ENCODE data around the gene RAB40B. TPM values are rescaled to one million over a fixed set of nuclear protein-coding genes. Genes with fewer than 3 reads are reported as not detected.

RAB40B gene
- total RNA-seq, 2 experiments from 2014 or later, result 1.6 to 2.0 TPM

DNA sequence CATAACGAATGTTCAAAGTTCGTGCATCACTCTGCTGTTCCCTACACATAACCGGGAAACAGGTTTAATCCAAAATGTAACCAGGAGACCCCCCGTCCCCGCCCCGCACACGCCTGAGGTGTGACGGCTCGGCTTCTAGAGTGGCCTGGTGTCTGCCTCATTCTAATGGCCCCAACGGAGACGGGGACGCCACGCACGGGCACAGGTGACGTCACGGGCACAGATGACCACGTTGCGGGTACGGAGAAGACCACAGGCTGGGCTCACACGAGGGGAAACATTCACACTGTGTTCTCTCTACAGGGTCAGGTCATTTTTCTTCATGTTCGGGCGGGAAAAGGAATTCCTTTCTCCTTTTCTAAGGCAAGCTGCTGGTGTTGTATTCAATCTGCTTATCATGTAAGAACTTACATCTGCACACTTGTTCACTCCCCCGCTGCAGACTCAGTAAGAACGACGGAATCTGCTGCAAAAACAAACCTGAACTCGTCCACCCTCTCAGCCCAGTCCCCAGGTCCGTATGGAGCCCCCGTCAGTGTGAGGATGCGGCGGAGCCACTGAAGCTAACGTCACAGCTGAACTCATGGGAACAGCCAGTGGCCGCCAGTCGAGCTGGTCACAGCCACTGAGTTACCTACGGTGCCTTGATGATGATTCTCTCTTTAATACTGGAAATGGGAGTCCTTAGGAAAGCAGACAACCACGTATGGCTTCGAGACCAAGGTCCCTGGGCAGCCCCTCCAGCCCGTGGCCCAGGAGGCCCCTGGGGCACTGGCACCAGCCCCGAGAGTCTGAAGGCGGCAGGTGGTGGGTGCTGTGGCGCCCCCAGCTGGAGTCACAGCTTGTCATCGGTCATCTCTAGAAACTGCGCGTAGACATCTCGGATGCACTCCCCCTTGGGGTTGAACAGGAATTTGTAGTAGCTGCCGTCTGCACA is 83.1 kb downstream of the RAB40B start:
- Histone ChIP-seq H3K4me1 (ENCODE audit: insufficient read depth, low read length) (no peaks in the 10 kb centered on the region), H3K36me3 (ENCODE audit: insufficient read depth, low read length) (peaks cover 62% of the 10 kb centered on the region), H3K27ac (ENCODE audit: low read depth in 1 of 2, low read length in 2 of 2) (no peak overlapping the region), H3K9me3 (ENCODE audit: control insufficient read depth in 1 of 2, insufficient read depth in 1 of 2, low read length in 2 of 2) (no peaks in the 10 kb centered on the region), H3K4me3 (ENCODE audit: low read length) (no peak overlapping the region), H3K27me3 (ENCODE audit: control insufficient read depth in 1 of 2, insufficient read depth in 2 of 2, low read length in 2 of 2) (no peaks in the 10 kb centered on the region)
- no peaks in the 10 kb centered on the region for H3K4me1 Mint-ChIP-seq (ENCODE audit: low read depth)
- ATAC-seq (ENCODE audit: poor library complexity) (no peak), DNase-seq (no peak)
- TF ChIP-seq, protein P1, sequence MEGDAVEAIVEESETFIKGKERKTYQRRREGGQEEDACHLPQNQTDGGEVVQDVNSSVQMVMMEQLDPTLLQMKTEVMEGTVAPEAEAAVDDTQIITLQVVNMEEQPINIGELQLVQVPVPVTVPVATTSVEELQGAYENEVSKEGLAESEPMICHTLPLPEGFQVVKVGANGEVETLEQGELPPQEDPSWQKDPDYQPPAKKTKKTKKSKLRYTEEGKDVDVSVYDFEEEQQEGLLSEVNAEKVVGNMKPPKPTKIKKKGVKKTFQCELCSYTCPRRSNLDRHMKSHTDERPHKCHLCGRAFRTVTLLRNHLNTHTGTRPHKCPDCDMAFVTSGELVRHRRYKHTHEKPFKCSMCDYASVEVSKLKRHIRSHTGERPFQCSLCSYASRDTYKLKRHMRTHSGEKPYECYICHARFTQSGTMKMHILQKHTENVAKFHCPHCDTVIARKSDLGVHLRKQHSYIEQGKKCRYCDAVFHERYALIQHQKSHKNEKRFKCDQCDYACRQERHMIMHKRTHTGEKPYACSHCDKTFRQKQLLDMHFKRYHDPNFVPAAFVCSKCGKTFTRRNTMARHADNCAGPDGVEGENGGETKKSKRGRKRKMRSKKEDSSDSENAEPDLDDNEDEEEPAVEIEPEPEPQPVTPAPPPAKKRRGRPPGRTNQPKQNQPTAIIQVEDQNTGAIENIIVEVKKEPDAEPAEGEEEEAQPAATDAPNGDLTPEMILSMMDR (IDR thresholded peaks at IDR 0.05), result no peak
- POLR2A ChIA-PET, result interaction anchor here (1.2 kb wide), 1 partner anchor 11 kb away, joined by 3 read pairs; no protein-coding TSS in a partner anchor
- no peak overlapping the region for H3K27ac Mint-ChIP-seq
- intact Hi-C loops (cut with DNase I, micrococcal nuclease), result no loop called here
- no peak overlapping the region for H3K4me3 Mint-ChIP-seq
- H3K27me3 Mint-ChIP-seq, result no peaks in the 10 kb centered on the region
- CTCF ChIA-PET, result no interaction called here
- H3K9me3 Mint-ChIP-seq, result no peaks in the 10 kb centered on the region
- H3K36me3 Mint-ChIP-seq (ENCODE audit: low read depth), result peaks cover 69% of the 10 kb centered on the region

DNA sequence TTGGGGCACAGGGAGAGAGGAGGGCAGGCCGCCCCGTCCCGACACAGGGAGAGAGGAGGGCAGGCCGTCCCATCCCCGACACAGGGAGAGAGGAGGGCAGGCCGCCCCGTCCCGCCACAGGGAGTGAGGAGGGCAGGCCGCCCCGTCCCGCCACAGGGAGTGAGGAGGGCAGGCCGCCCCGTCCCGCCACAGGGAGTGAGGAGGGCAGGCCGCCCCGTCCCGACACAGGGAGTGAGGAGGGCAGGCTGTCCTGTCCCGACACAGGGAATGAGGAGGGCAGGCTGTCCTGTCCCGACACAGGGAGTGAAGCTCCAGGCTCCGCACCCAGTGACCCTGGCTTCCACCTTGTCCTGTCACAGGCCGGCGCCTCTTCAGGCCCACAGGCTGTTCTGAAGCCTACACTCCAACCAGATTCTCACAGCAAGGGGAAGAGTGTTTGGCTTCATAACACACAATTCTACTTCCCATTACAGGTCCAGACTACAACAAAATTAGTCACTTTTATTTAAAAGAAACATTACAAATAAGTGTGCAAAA is 84.3 kb downstream of the RAB40B start:
- H3K4me3 Mint-ChIP-seq, result no peak overlapping the region
- TF ChIP-seq, protein P1 (IDR thresholded peaks at IDR 0.05), result no peak
- peaks cover 70% of the 10 kb centered on the region for H3K36me3 Mint-ChIP-seq (ENCODE audit: low read depth)
- H3K27ac Mint-ChIP-seq, result no peak overlapping the region
- H3K27me3 Mint-ChIP-seq, result no peaks in the 10 kb centered on the region
- H3K4me1 ChIP-seq (ENCODE audit: insufficient read depth, low read length), result no peaks in the 10 kb centered on the region
- H3K4me1 Mint-ChIP-seq (ENCODE audit: low read depth), result peaks cover 4% of the 10 kb centered on the region
- H3K4me3 ChIP-seq (ENCODE audit: low read length), result no peak overlapping the region
- no peak for ATAC-seq (ENCODE audit: poor library complexity)
- H3K9me3 ChIP-seq (ENCODE audit: control insufficient read depth in 1 of 2, insufficient read depth in 1 of 2, low read length in 2 of 2), result no peaks in the 10 kb centered on the region
- peaks cover 60% of the 10 kb centered on the region for H3K36me3 ChIP-seq (ENCODE audit: insufficient read depth, low read length)
- ChIA-PET POLR2A (no interaction called here), CTCF (no interaction called here)
- H3K27ac ChIP-seq (ENCODE audit: low read depth in 1 of 2, low read length in 2 of 2), result no peak overlapping the region
- no peaks in the 10 kb centered on the region for H3K27me3 ChIP-seq (ENCODE audit: control insufficient read depth in 1 of 2, insufficient read depth in 2 of 2, low read length in 2 of 2)
- intact Hi-C loops (cut with DNase I, micrococcal nuclease), result no loop called here
- no peaks in the 10 kb centered on the region for H3K9me3 Mint-ChIP-seq
- DNase-seq, result no peak

DNA sequence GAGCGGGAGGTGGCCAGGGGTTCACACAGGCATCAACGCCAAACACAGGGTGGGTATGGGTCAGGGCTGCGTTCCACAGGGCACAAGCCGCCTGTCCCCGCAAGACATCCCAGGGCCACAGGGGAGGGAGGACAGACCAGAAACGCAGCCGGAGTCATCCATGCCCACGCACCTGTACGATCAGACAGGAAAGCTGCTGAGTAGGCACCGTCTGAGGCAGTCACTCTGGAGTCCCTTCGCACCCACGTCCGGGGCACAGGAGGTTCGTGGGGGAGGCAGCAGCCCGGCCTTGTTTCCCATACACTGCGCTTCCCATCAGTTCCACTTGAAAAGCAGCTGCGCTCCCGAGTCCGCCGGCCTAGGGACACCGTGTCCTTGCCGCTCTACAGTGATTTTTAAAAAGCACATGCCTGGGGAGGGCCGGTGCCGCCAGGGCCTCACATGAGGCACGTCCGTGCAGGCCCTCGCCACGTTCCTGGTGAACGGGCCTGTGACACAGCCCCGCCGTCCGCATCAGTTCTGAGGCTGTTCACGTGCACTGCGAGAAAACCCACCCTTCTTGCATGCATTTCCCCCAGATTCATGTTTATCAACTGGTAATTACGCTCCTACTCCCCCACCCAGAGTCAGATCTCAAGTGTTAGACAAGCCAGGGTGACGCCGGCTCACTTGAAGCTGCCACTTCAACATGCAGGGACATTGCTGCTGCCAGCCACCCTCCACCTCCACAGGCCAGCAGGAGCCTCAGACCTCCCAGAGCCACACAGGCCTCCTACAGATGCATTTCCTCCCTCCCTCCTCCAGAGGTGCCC is 85.0 kb downstream of the RAB40B start:
- Mint-ChIP-seq H3K27me3 (no peaks in the 10 kb centered on the region), H3K4me3 (no peak overlapping the region), H3K4me1 (ENCODE audit: low read depth) (peaks cover 4% of the 10 kb centered on the region), H3K36me3 (ENCODE audit: low read depth) (peaks cover 68% of the 10 kb centered on the region), H3K9me3 (no peaks in the 10 kb centered on the region), H3K27ac (no peak overlapping the region)
- no peak for ATAC-seq (ENCODE audit: poor library complexity)
- ChIA-PET CTCF (no interaction called here), POLR2A (no interaction called here)
- TF ChIP-seq, protein P1 (IDR thresholded peaks at IDR 0.05), result no peak
- no peak overlapping the region for H3K27ac ChIP-seq (ENCODE audit: low read depth in 1 of 2, low read length in 2 of 2)
- no peaks in the 10 kb centered on the region for H3K9me3 ChIP-seq (ENCODE audit: control insufficient read depth in 1 of 2, insufficient read depth in 1 of 2, low read length in 2 of 2)
- intact Hi-C loops (cut with DNase I, micrococcal nuclease), result no loop called here
- H3K4me1 ChIP-seq (ENCODE audit: insufficient read depth, low read length), result no peaks in the 10 kb centered on the region
- H3K27me3 ChIP-seq (ENCODE audit: control insufficient read depth in 1 of 2, insufficient read depth in 2 of 2, low read length in 2 of 2), result no peaks in the 10 kb centered on the region
- peaks cover 54% of the 10 kb centered on the region for H3K36me3 ChIP-seq (ENCODE audit: insufficient read depth, low read length)
- no peak overlapping the region for H3K4me3 ChIP-seq (ENCODE audit: low read length)
- DNase-seq, result no peak
